WI38 (cell line): Measurements from ENCODE around the gene AFP.

Source experiments
- H3K4me3 ChIP-seq: 2 replicates; pipeline ENCODE4 v1.5.1; 2011; ENCODE audit warnings: low read depth, mild to moderate bottlenecking, control low read depth, low read length
- TF ChIP-seq, protein P1 (sequence below): IDR thresholded peaks from 2 replicates; pipeline ENCODE4 v1.5.1; 2012; ENCODE audit warnings: low read depth, mild to moderate bottlenecking, control low read depth, low read length

Gene AFP

DNA sequence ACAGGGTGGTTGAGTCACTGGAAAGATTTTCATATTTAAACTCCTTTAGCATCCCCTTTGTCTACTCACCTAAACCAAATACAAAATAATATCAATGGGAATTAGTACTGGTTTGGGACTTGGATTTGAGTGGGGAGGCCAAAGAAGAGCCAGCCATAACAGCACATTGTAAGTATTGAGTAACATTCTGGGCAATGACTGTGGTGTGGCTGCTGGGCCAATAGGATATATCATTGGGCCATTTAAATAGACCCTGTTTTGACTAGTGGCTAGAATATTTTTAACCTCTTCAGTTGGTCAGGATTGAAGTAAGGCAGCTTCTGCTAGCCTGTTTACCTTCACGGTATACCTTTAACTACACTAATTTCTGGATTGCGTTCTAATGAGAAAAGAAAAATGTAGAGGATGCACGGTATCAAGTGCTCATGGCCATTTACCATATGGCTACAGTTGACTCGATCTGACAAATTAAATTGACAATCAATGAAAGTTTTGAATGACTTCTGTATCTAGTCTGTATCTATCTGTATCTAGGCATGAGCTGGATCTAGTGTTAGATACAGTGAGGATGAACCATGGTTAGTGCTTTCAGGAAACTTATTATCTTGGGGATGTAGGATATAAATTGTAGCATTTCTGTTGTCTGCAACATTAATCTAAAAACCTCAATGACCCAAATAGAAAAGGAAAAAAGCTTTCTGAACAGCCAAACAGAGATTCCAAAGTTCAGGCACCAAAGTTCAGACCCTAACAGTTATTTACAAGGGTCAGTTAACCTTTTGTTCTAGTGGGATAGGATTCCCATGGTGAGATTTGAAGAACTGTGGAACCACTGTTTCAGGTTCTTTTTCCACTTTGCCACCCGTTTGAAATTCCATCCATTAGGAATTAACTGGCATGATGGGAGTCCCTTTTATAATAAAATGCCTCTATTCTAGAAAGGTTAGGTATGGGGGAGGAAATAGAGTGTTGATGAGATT lies 38.7 kb upstream of the AFP start:
- no peak overlapping the region for H3K4me3 ChIP-seq
- TF ChIP-seq, protein P1, sequence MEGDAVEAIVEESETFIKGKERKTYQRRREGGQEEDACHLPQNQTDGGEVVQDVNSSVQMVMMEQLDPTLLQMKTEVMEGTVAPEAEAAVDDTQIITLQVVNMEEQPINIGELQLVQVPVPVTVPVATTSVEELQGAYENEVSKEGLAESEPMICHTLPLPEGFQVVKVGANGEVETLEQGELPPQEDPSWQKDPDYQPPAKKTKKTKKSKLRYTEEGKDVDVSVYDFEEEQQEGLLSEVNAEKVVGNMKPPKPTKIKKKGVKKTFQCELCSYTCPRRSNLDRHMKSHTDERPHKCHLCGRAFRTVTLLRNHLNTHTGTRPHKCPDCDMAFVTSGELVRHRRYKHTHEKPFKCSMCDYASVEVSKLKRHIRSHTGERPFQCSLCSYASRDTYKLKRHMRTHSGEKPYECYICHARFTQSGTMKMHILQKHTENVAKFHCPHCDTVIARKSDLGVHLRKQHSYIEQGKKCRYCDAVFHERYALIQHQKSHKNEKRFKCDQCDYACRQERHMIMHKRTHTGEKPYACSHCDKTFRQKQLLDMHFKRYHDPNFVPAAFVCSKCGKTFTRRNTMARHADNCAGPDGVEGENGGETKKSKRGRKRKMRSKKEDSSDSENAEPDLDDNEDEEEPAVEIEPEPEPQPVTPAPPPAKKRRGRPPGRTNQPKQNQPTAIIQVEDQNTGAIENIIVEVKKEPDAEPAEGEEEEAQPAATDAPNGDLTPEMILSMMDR = no peak

DNA sequence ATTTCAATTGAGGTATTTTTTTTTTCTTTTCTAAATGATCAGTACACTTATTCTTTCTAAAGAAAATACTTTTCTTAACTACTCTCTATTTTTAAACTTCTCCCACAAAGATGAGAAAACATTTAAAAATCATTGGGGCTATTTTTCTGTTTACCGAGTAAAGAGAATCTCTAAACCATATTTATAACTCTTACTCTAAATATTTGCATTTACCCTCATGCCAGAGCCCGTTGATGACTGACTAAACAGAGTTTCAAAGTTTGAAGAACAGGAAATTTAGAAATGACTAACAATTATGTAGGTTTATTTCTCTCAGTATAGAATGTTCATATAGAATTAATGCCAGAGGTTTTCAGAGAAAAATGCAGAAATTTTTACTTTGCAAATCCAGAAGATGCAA lies 34.6 kb upstream of the AFP start:
- H3K4me3 ChIP-seq = no peak overlapping the region
- TF ChIP-seq, protein P1 = no peak

DNA sequence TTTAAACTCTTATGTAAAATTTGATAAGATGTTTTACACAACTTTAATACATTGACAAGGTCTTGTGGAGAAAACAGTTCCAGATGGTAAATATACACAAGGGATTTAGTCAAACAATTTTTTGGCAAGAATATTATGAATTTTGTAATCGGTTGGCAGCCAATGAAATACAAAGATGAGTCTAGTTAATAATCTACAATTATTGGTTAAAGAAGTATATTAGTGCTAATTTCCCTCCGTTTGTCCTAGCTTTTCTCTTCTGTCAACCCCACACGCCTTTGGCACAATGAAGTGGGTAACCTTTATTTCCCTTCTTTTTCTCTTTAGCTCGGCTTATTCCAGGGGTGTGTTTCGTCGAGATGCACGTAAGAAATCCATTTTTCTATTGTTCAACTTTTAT lies 32.0 kb upstream of the AFP start, which contains the start of gene ALB:
ALB (plus strand) TSS at position 246 of the 400 bp plus-strand sequence; CDS start at position 287, 41 bp downstream.
- no peak within 1 kb of the TSS for H3K4me3 ChIP-seq
- TF ChIP-seq, protein P1 = no peak

DNA sequence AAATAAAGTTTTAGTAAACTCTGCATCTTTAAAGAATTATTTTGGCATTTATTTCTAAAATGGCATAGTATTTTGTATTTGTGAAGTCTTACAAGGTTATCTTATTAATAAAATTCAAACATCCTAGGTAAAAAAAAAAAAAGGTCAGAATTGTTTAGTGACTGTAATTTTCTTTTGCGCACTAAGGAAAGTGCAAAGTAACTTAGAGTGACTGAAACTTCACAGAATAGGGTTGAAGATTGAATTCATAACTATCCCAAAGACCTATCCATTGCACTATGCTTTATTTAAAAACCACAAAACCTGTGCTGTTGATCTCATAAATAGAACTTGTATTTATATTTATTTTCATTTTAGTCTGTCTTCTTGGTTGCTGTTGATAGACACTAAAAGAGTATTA lies 31.6 kb upstream of the AFP start:
- TF ChIP-seq, protein P1 = no peak
- H3K4me3 ChIP-seq = no peak overlapping the region

DNA sequence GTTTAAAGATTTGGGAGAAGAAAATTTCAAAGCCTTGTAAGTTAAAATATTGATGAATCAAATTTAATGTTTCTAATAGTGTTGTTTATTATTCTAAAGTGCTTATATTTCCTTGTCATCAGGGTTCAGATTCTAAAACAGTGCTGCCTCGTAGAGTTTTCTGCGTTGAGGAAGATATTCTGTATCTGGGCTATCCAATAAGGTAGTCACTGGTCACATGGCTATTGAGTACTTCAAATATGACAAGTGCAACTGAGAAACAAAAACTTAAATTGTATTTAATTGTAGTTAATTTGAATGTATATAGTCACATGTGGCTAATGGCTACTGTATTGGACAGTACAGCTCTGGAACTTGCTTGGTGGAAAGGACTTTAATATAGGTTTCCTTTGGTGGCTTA lies 30.9 kb upstream of the AFP start:
- TF ChIP-seq, protein P1 = no peak
- no peak overlapping the region for H3K4me3 ChIP-seq

DNA sequence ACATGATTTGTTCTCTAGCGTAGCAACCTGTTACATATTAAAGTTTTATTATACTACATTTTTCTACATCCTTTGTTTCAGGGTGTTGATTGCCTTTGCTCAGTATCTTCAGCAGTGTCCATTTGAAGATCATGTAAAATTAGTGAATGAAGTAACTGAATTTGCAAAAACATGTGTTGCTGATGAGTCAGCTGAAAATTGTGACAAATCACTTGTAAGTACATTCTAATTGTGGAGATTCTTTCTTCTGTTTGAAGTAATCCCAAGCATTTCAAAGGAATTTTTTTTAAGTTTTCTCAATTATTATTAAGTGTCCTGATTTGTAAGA lies 29.5 kb upstream of the AFP start:
- no peak overlapping the region for H3K4me3 ChIP-seq
- TF ChIP-seq, protein P1 = no peak

DNA sequence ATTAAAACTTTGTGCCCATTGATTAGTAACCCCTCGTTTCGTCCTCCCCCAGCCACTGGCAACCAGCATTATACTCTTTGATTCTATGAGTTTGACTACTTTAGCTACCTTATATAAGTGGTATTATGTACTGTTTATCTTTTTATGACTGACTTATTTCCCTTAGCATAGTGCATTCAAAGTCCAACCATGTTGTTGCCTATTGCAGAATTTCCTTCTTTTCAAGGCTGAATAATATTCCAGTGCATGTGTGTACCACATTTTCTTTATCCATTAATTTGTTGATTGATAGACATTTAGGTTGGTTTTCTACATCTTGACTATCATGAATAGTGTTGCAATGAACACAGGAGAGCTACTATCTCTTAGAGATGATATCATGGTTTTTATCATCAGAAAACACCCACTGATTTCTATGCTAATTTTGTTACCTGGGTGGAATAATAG lies 28.8 kb upstream of the AFP start:
- TF ChIP-seq, protein P1 = no peak

More for the DNA sequence above, 28.8 kb upstream of the AFP start:
- no peak overlapping the region for H3K4me3 ChIP-seq
